Measurements from ENCODE around the gene GP9. TPM values are rescaled to one million over a fixed set of nuclear protein-coding genes. Genes with fewer than 3 reads are reported as not detected.
"Not testable (repeated sequence)": the region's sequence is repeated elsewhere in the genome, so short reads cannot be mapped to it uniquely, and the experiment has no call there.

GP9 gene
- total and polyA plus RNA-seq, 4 donors = 0.30 to 0.72 (median 0.59) TPM; not detected in 1

DNA sequence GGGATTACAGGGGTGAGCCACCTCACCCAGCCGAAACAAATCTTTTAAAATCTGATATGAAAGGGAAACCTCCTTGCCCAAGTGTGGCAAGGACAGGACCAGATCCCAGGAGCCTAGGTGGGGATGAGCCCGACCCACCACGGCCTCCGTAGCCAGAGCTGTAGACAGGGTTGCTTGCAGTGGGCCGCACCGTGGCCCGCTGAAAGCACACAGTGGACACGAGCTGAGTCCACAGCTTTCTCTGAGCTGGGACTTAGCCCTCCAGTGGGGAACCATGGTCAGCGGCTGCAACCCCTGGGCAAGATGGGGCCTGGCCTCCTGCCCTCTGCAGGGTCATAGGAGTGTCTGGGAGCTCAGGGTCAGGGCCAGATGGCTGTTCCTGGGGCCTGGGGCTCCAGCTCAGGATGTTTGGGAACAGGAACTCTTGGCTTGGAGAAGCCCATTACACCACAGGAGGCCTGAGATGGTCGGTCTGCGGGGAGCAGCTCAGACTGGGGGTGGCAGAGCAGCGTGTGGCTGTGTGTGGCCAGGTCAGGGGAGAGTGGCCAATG lies 24.7 kb downstream of the GP9 start:
- Histone ChIP-seq H3K27me3 (ENCODE audit: control insufficient read depth, insufficient read depth, low read length) (no peaks in the 10 kb centered on the region), H3K4me1 (ENCODE audit: control insufficient read depth, insufficient read depth, low read length) (peaks cover 6% of the 10 kb centered on the region), H3K36me3 (ENCODE audit: control insufficient read depth, insufficient read depth, low read length) (peaks cover 3% of the 10 kb centered on the region), H3K27ac (ENCODE audit: low read depth, low read length) (no peak overlapping the region), H3K4me3 (ENCODE audit: low read depth, low read length) (no peak overlapping the region), H3K9me3 (ENCODE audit: control insufficient read depth, insufficient read depth, low read length) (no peaks in the 10 kb centered on the region)
- DNase-seq (ENCODE audit: low read depth in 4 of 6, low spot score in 6 of 6) = no peak
- 94% methylated on average over 12 of the region's 12 CpGs for WGBS (ENCODE audit: insufficient coverage)

DNA sequence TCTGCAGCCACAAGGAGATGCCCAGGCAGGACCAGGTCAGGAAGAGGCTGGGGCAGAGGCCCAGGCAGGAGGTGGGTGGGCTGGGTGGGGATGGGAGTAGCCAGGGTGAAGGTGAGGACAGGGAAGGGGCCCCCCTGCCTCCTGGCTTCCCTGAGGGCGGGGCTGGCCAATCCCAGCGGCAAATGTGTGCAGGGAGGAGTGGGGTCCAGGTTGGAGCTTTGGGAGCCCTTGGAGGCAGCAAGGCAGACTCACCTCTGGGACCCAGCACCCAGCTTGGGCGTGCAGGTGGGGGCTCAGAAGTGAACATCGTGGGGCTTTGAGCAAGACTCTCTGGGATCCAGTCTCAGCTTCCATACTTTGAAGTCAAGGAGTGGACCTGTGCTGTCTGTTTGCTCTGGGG lies 25.2 kb downstream of the GP9 start:
- Histone ChIP-seq H3K27ac (ENCODE audit: low read depth, low read length) (no peak overlapping the region), H3K4me1 (ENCODE audit: control insufficient read depth, insufficient read depth, low read length) (peaks cover 6% of the 10 kb centered on the region), H3K4me3 (ENCODE audit: low read depth, low read length) (no peak overlapping the region), H3K9me3 (ENCODE audit: control insufficient read depth, insufficient read depth, low read length) (no peaks in the 10 kb centered on the region), H3K27me3 (ENCODE audit: control insufficient read depth, insufficient read depth, low read length) (no peaks in the 10 kb centered on the region), H3K36me3 (ENCODE audit: control insufficient read depth, insufficient read depth, low read length) (peaks cover 3% of the 10 kb centered on the region)
- 93% methylated on average over 4 of the region's 4 CpGs for WGBS (ENCODE audit: insufficient coverage)
- no peak for DNase-seq (ENCODE audit: low read depth in 4 of 6, low spot score in 6 of 6)

DNA sequence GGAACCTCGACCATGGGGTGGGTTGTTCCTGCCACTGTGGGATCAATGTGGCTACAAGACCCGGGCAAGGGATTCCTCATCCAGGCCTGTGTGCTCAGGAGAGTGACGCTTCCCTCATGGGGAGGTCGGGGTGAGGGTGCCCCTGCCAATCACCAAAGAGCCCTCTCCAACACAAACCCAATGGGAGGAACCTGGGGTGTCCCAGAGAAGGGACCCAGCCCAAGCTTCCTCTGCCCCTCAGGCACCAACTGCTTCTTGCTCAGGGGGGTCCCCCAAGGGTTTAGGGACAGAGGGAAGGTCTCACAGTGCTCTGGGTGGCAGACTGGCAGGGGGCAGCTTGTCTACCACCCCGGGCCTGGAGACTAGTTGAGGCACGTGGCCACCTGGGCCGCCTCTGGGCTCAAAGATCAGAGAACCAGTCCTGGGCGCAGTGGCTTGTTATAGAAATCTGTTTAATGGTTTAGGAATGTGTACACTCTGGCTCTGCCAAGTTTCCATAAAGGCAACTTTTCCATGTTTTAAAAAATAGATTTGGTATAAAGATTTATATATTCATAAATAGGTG lies 26.6 kb downstream of the GP9 start:
- no peak for DNase-seq (ENCODE audit: low read depth in 4 of 6, low spot score in 6 of 6)
- WGBS (ENCODE audit: insufficient coverage) = 80% methylated on average over 7 of the region's 8 CpGs
- peak overlapping the region; percentile 65 for H3K27ac ChIP-seq (ENCODE audit: low read depth, low read length)

DNA sequence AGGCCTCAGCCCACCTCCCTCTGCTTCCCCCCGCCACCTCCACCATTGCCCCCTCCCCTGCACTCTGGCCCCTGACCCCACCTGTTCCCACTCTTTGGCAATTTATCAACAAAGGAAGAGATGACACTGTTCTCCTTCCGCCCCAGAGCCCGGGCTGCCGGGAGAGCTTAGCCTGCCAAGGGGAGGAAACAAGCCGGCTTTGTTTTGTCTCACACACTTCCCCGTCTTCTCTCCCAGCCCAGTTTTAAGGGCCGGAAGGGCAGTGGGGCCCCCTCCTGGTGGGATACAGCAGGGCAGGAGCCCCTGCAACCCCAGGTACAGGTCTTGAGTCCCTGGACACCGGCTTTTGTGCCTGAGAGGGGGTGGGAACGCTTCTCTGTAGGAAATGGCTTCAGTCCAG lies 27.3 kb downstream of the GP9 start:
- peak; percentile 3 to 53 (median 18) for DNase-seq (ENCODE audit: low read depth in 4 of 6, low spot score in 6 of 6)
- H3K36me3 ChIP-seq (ENCODE audit: control insufficient read depth, insufficient read depth, low read length) = peaks cover 20% of the 10 kb centered on the region
- H3K4me3 ChIP-seq (ENCODE audit: low read depth, low read length); H3K27me3 ChIP-seq (ENCODE audit: control insufficient read depth, insufficient read depth, low read length); H3K4me1 ChIP-seq (ENCODE audit: control insufficient read depth, insufficient read depth, low read length); H3K27ac ChIP-seq (ENCODE audit: low read depth, low read length); H3K9me3 ChIP-seq (ENCODE audit: control insufficient read depth, insufficient read depth, low read length): not testable (repeated sequence)
- no CpG with 5 or more reads among the region's 9 CpGs for WGBS (ENCODE audit: insufficient coverage)

More for the DNA sequence above, 26.6 kb downstream of the GP9 start:
- peaks cover 6% of the 10 kb centered on the region for H3K4me1 ChIP-seq (ENCODE audit: control insufficient read depth, insufficient read depth, low read length)
- H3K36me3 ChIP-seq (ENCODE audit: control insufficient read depth, insufficient read depth, low read length) = peaks cover 13% of the 10 kb centered on the region
- no peaks in the 10 kb centered on the region for H3K27me3 ChIP-seq (ENCODE audit: control insufficient read depth, insufficient read depth, low read length)
- H3K4me3 ChIP-seq (ENCODE audit: low read depth, low read length) = no peak overlapping the region
- H3K9me3 ChIP-seq (ENCODE audit: control insufficient read depth, insufficient read depth, low read length) = no peaks in the 10 kb centered on the region

DNA sequence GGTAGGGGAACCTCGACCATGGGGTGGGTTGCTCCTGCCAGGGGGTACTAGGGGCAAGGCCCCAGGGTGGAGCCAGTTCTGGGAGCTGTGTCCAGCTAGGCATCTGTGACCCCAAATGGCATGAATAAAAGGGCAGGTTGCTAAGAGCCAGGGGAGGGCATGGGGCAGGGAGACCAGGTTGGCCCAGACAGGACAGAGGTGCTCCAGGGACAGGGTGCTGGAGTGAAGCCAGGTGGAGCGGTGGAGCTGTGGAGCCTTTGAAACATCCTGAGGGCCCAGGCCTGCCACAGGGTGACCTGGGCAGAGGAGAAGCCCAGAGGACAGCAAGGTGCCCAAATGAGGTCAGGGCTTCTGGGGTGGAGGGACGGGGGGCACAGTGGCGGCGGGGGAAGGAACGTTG lies 27.7 kb downstream of the GP9 start:
- not testable (repeated sequence) for H3K27me3 ChIP-seq (ENCODE audit: control insufficient read depth, insufficient read depth, low read length); H3K27ac ChIP-seq (ENCODE audit: low read depth, low read length); H3K4me3 ChIP-seq (ENCODE audit: low read depth, low read length); H3K4me1 ChIP-seq (ENCODE audit: control insufficient read depth, insufficient read depth, low read length); DNase-seq (ENCODE audit: low read depth in 4 of 6, low spot score in 6 of 6); H3K9me3 ChIP-seq (ENCODE audit: control insufficient read depth, insufficient read depth, low read length)
- peaks cover 23% of the 10 kb centered on the region for H3K36me3 ChIP-seq (ENCODE audit: control insufficient read depth, insufficient read depth, low read length)
- no CpG with 5 or more reads among the region's 6 CpGs for WGBS (ENCODE audit: insufficient coverage)

DNA sequence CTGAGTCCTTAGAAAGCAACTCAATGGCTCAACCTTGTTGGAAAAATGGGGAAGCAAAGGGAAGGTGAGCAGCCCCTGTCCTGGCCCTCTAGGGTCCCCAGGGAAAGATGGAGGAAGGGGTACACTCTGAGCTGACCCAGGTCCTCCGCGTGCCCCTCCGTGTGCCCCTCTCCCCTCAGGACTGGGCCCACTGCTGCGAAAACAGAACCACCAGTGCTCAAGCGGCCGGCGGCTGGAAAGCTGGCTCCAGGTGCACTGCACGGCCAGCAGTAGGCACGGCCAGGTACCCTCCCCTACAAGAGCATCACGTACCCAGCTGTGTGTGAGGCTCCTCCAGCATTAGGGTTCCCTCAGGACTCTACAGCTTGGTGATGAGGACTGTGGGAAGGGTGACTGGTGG lies 34.7 kb downstream of the GP9 start:
- no peaks in the 10 kb centered on the region for H3K27me3 ChIP-seq (ENCODE audit: control insufficient read depth, insufficient read depth, low read length)
- no peak overlapping the region for H3K27ac ChIP-seq (ENCODE audit: low read depth, low read length)
- no peak overlapping the region for H3K4me3 ChIP-seq (ENCODE audit: low read depth, low read length)
- no peaks in the 10 kb centered on the region for H3K4me1 ChIP-seq (ENCODE audit: control insufficient read depth, insufficient read depth, low read length)
- peaks cover 43% of the 10 kb centered on the region for H3K36me3 ChIP-seq (ENCODE audit: control insufficient read depth, insufficient read depth, low read length)
- H3K9me3 ChIP-seq (ENCODE audit: control insufficient read depth, insufficient read depth, low read length) = peaks cover 1% of the 10 kb centered on the region
- over 99% methylated on average over 6 of the region's 10 CpGs for WGBS (ENCODE audit: insufficient coverage)
- DNase-seq (ENCODE audit: low read depth in 4 of 6, low spot score in 6 of 6) = no peak

DNA sequence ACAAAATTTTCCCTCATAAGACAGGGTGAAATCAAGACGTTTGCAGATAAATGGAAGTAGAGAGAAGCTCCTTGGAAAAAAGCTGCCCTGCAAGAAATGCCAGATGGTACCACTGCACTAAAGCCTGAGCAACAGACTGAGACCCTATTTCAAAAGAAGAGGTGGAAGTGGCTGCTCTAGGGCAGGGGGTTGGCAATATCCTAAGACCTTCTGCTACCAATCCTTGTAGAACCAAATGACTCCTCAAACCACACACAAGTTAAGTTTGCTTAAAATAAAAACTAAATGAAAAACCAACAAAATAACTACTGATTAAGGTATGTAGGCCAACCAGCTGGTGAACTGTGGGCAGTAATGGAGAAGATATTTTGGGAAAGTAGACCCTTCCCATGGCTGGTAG lies 39.7 kb downstream of the GP9 start:
- peaks cover 1% of the 10 kb centered on the region for H3K9me3 ChIP-seq (ENCODE audit: control insufficient read depth, insufficient read depth, low read length)
- WGBS (ENCODE audit: insufficient coverage) = no CpG with 5 or more reads among the region's 1 CpG
- H3K27ac ChIP-seq (ENCODE audit: low read depth, low read length) = no peak overlapping the region
- no peaks in the 10 kb centered on the region for H3K27me3 ChIP-seq (ENCODE audit: control insufficient read depth, insufficient read depth, low read length)
- H3K4me3 ChIP-seq (ENCODE audit: low read depth, low read length) = no peak overlapping the region
- no peak for DNase-seq (ENCODE audit: low read depth in 4 of 6, low spot score in 6 of 6)
- peaks cover 5% of the 10 kb centered on the region for H3K36me3 ChIP-seq (ENCODE audit: control insufficient read depth, insufficient read depth, low read length)
- H3K4me1 ChIP-seq (ENCODE audit: control insufficient read depth, insufficient read depth, low read length) = no peaks in the 10 kb centered on the region

DNA sequence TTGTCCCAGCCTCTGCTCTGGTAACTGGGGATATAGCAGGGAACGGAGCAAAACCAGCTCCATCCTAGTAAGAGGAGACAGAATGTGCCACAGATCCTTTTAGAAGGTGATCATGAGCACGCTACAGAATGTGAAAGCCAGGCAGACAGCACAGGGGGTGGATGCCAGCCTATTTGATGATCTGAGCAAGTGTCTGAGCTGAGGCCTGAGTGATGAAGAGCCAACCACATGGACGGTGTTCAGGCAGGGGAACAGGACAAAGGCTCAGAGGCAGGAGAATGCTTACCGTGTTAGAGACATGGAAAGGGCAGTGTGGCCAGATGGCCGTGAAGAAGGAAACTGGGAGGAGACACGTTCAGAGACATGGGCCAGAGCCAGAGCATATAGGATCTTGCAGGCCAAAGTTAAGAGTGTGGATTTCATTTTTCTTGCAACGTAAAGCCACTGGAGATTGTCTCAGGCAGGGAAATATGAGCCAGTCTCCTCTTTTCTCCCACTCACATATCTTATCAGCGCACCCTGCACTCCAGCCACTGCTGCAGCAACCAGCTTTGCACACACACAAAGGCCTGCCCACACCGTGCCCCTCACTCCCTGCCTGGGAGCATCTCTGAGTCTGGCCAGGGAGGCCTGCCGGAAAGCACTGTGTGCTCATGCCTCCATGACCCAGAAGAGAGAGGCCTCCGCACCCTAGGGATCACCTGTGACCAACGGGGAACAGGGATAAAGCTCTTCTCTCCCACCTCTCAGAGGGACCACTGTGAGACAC lies 41.0 kb downstream of the GP9 start:
- no peak overlapping the region for H3K27ac ChIP-seq (ENCODE audit: low read depth, low read length)
- H3K36me3 ChIP-seq (ENCODE audit: control insufficient read depth, insufficient read depth, low read length) = peaks cover 3% of the 10 kb centered on the region
- no peak for DNase-seq (ENCODE audit: low read depth in 4 of 6, low spot score in 6 of 6)
- H3K9me3 ChIP-seq (ENCODE audit: control insufficient read depth, insufficient read depth, low read length) = peaks cover 1% of the 10 kb centered on the region
- H3K27me3 ChIP-seq (ENCODE audit: control insufficient read depth, insufficient read depth, low read length) = no peaks in the 10 kb centered on the region
- no peak overlapping the region for H3K4me3 ChIP-seq (ENCODE audit: low read depth, low read length)
- WGBS (ENCODE audit: insufficient coverage) = 76% methylated on average over 10 of the region's 12 CpGs
- H3K4me1 ChIP-seq (ENCODE audit: control insufficient read depth, insufficient read depth, low read length) = no peaks in the 10 kb centered on the region

DNA sequence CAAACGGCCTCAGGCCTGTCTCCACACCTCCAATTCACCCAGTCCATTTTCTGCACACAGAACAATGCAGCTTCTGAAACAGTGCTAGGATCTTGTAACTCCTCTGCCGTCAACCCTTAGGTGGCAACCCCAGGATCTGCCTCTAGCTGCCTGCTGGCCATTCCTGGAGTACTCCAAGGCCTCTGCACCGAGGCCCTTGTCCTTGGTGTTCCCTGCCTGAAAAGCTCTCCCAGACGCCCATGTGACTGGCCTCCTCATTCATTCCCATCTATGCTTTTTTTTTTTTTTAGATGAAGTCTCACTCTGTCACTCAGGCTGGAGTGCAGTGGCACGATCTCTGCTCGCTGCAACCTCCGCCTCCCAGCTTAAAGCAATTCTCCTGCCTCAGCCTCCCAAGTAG lies 42.7 kb downstream of the GP9 start:
- no peak for DNase-seq (ENCODE audit: low read depth in 4 of 6, low spot score in 6 of 6)
- no peaks in the 10 kb centered on the region for H3K4me1 ChIP-seq (ENCODE audit: control insufficient read depth, insufficient read depth, low read length)
- H3K27ac ChIP-seq (ENCODE audit: low read depth, low read length) = no peak overlapping the region
- no peaks in the 10 kb centered on the region for H3K9me3 ChIP-seq (ENCODE audit: control insufficient read depth, insufficient read depth, low read length)
- no peak overlapping the region for H3K4me3 ChIP-seq (ENCODE audit: low read depth, low read length)
- 75% methylated on average over 4 of the region's 7 CpGs for WGBS (ENCODE audit: insufficient coverage)
- H3K27me3 ChIP-seq (ENCODE audit: control insufficient read depth, insufficient read depth, low read length) = no peaks in the 10 kb centered on the region
- peaks cover 8% of the 10 kb centered on the region for H3K36me3 ChIP-seq (ENCODE audit: control insufficient read depth, insufficient read depth, low read length)

DNA sequence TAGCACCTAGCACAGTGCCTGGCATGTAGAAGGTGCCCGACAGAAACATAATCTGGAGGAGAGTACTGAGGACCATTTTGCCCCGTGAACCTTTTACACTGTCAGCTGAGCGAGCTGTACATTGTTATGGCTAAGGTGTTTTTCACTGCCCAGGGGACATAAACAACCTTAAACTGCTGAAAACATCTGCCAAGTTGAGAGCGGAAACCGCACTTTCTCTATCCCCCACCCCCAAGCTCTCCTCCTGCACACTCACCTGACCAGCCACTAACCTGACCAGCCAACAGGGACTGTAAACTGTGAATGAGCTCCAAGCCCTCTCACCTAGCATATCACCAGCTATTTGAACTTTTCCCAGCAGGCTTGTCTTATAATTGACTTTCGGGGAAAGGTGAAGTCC lies 43.5 kb downstream of the GP9 start:
- WGBS (ENCODE audit: insufficient coverage) = 100% methylated on average over 2 of the region's 6 CpGs
- no peak overlapping the region for H3K27ac ChIP-seq (ENCODE audit: low read depth, low read length)
- H3K27me3 ChIP-seq (ENCODE audit: control insufficient read depth, insufficient read depth, low read length) = no peaks in the 10 kb centered on the region
- no peak overlapping the region for H3K4me3 ChIP-seq (ENCODE audit: low read depth, low read length)
- no peaks in the 10 kb centered on the region for H3K4me1 ChIP-seq (ENCODE audit: control insufficient read depth, insufficient read depth, low read length)
- H3K9me3 ChIP-seq (ENCODE audit: control insufficient read depth, insufficient read depth, low read length) = no peaks in the 10 kb centered on the region
- H3K36me3 ChIP-seq (ENCODE audit: control insufficient read depth, insufficient read depth, low read length) = peaks cover 8% of the 10 kb centered on the region
- no peak for DNase-seq (ENCODE audit: low read depth in 4 of 6, low spot score in 6 of 6)

All from spinal cord (tissue), 10 donors.